GM12892 (cell line): ENCODE measurements around the gene TBPL1.

Source experiments
- POLR2A ChIP-seq: IDR thresholded peaks from 2 replicates; pipeline ENCODE4 v1.6.1; 2011; ENCODE audit warnings: low read depth, low read length, control low read depth
- POLR2AphosphoS5 ChIP-seq: IDR thresholded peaks from 2 replicates; pipeline ENCODE4 v1.6.1; 2011; ENCODE audit warnings: low read depth, low read length, control low read depth

- TF ChIP-seq POLR2AphosphoS5: no peak
- no peak for TF ChIP-seq POLR2A
These were observed 34.7 kb upstream of the TBPL1 start for GRCh38 chr6:133918208-133918930.
